PC-9 (cell line): ENCODE measurements around the gene SPATA45. TPM values are rescaled to one million over a fixed set of nuclear protein-coding genes. Genes with fewer than 3 reads are reported as not detected.
A peak's percentile ranks its signal among the peaks of the same experiment; 100 is the strongest.

ENCODE experiments used
- BruUV-seq: library from RNA; stranded (reverse); fragments of 400-500 nt; replicated peaks from 2 replicates; lab custom pipeline; 2021; lab: Mats Ljungman, UMichigan
- CTCF ChIA-PET: fragments of 300-600 bp; sonication (Branson Sonifier 250); formaldehyde crosslinking; loops from one replicate; lab custom pipeline; 2022; ENCODE audit warnings: antibody characterized with exemption; lab: Charles Lee
- POLR2A ChIA-PET: fragments of 300-600 bp; sonication (Branson Sonifier 250); formaldehyde crosslinking; loops from one replicate; lab custom pipeline; 2022; ENCODE audit warnings: antibody characterized with exemption; ENCODE audit not compliant: unreplicated experiment; lab: Charles Lee
- DNase-seq, 2 experiments: peaks; one replicate each; pipeline versions ENCODE4 v3.0.0 to v3.0.0-alpha.2; 2015 to 2022; ENCODE audit warnings: mixed read lengths in 1 of 2
- H2AFZ ChIP-seq: fragments of 200-600 bp; sonication (generic); 2 replicates; pipeline ENCODE4 v1.8.1; 2017; ENCODE audit warnings: antibody characterized with exemption
- H3F3A ChIP-seq: fragments of 200-600 bp; sonication (generic); 2 replicates; pipeline ENCODE4 v1.8.1; 2017; ENCODE audit warnings: antibody characterized with exemption, mild to moderate bottlenecking, low read depth; ENCODE audit not compliant: insufficient read depth
- H3K27ac ChIP-seq: fragments of 200-600 bp; sonication (generic); 2 replicates; pipeline ENCODE4 v1.6.1; 2016; ENCODE audit warnings: mixed run types
- H3K27me3 ChIP-seq: fragments of 200-600 bp; sonication (generic); 2 replicates; pipeline ENCODE4 v1.6.1; 2016; ENCODE audit warnings: low read depth, mixed run types; ENCODE audit not compliant: insufficient read depth
- H3K36me3 ChIP-seq: fragments of 200-600 bp; sonication (generic); 2 replicates; pipeline ENCODE4 v1.6.1; 2016; ENCODE audit warnings: low read depth, mixed run types
- H3K4me1 ChIP-seq: fragments of 200-600 bp; sonication (generic); replicated peaks from 2 replicates; pipeline ENCODE4 v1.6.1; 2016; ENCODE audit warnings: mixed run types; ENCODE audit not compliant: insufficient read depth
- H3K4me2 ChIP-seq: fragments of 200-600 bp; sonication (generic); 2 replicates; pipeline ENCODE4 v1.6.1; 2017; ENCODE audit warnings: mixed run types
- H3K4me3 ChIP-seq: fragments of 200-600 bp; sonication (generic); 2 replicates; pipeline ENCODE4 v1.6.1; 2016; ENCODE audit warnings: mixed run types
- H3K79me2 ChIP-seq: fragments of 200-600 bp; sonication (generic); 2 replicates; pipeline ENCODE4 v1.6.1; 2017; ENCODE audit warnings: low read depth, mixed run types
- H3K9me2 ChIP-seq: fragments of 200-600 bp; sonication (generic); 2 replicates; pipeline ENCODE4 v1.8.1; 2017; ENCODE audit warnings: mild to moderate bottlenecking; ENCODE audit not compliant: insufficient read depth
- H3K9me3 ChIP-seq: fragments of 200-600 bp; sonication (generic); 2 replicates; pipeline ENCODE4 v1.8.1; 2016; ENCODE audit warnings: low read depth; ENCODE audit not compliant: insufficient read depth
- H4K20me1 ChIP-seq: fragments of 200-600 bp; sonication (generic); 2 replicates; pipeline ENCODE4 v1.8.1; 2017; ENCODE audit not compliant: insufficient read depth
- EZH2 ChIP-seq: fragments of 200-600 bp; sonication (generic); IDR thresholded peaks from 2 replicates; pipeline ENCODE4 v1.8.0; 2017; ENCODE audit warnings: antibody characterized with exemption, low read depth
- intact Hi-C: fragments of 100-400 bp; cut with micrococcal nuclease; formaldehyde crosslinking; loops from one replicate; pipeline ENCODE4 v1.10.0; 2022; ENCODE audit not compliant: unreplicated experiment
- total RNA-seq: library from RNA; stranded (reverse); gene quantifications from 2 replicates; pipeline ENCODE4 v1.2.3, GENCODE V29; 2021
- TF ChIP-seq, protein P1 (sequence below): fragments of 200-600 bp; sonication (generic); conservative IDR thresholded peaks from 2 replicates; pipeline ENCODE4 v1.6.1; 2017; ENCODE audit warnings: mixed run types, antibody characterized with exemption, mild to moderate bottlenecking, moderate library complexity

The SPATA45 gene
- total RNA-seq, 1 experiment from 2014 or later = not detected

DNA sequence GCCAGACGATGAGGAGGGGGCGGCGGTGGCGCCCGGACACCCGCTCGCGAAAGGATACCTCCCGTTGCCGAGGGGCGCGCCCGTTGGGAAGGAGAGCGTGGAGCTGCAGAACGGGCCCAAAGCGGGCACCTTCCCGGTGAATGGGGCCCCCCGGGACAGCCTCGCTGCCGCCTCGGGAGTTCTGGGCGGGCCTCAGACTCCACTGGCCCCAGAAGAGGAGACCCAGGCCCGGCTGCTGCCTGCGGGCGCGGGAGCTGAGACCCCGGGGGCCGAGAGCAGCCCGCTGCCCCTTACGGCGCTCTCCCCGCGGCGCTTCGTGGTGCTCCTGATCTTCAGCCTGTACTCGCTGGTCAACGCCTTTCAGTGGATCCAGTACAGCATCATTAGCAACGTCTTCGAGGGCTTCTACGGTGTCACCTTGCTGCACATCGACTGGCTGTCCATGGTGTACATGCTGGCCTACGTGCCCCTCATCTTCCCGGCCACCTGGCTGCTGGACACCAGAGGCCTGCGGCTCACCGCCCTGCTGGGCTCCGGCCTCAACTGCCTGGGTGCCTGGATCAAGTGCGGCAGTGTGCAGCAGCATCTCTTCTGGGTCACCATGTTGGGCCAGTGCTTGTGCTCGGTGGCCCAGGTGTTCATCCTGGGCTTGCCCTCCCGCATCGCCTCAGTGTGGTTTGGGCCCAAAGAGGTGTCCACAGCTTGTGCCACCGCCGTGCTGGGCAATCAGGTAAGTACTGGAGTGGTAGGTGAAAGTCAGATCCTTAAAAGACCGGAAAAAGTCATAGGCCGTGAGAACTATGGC, 11.2 kb upstream of the SPATA45 start:
- TF ChIP-seq, protein P1, sequence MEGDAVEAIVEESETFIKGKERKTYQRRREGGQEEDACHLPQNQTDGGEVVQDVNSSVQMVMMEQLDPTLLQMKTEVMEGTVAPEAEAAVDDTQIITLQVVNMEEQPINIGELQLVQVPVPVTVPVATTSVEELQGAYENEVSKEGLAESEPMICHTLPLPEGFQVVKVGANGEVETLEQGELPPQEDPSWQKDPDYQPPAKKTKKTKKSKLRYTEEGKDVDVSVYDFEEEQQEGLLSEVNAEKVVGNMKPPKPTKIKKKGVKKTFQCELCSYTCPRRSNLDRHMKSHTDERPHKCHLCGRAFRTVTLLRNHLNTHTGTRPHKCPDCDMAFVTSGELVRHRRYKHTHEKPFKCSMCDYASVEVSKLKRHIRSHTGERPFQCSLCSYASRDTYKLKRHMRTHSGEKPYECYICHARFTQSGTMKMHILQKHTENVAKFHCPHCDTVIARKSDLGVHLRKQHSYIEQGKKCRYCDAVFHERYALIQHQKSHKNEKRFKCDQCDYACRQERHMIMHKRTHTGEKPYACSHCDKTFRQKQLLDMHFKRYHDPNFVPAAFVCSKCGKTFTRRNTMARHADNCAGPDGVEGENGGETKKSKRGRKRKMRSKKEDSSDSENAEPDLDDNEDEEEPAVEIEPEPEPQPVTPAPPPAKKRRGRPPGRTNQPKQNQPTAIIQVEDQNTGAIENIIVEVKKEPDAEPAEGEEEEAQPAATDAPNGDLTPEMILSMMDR = no peak
- no peak for TF ChIP-seq EZH2

DNA sequence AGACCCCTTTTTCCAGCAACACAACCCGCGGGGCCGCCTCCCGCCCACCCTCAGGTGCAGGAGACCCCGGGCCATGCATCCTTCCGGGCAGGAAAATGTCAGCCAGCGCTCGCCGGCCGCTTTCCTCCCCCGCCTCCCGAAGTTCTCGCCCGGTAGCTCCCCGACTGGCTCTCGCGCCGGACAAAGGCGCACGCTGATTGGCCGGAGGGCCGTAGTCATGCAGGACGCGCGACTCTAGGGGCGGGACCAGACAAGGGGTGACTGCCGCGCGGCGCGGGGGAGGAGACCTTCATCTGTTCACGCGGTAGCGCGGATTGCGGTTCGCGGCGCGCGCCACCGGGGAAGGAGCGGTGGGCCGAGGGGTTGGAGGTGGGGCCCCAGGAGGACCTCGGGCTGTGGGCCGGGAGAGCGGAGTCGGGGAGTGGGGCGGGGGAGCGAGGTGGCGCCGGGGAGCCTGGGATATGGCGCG, 10.6 kb upstream of the SPATA45 start, which contains the start of gene FLVCR1:
Gene FLVCR1 (plus strand): TSS at position 284 of the 469 bp plus-strand sequence. CDS start 178 bp downstream, at position 462.
- BruUV-seq = no TSS peak
- Histone ChIP-seq H3K36me3 (no peaks in the 10 kb centered on the region), H3K9me3 (no peaks in the 10 kb centered on the region), H2AFZ (peak within 1 kb of the TSS; percentile 92), H3K4me2 (peak within 1 kb of the TSS; percentile 94), H3K79me2 (peaks cover 43% of the 10 kb centered on the region), H3K9me2 (no peaks in the 10 kb centered on the region), H3K27me3 (no peaks in the 10 kb centered on the region), H3K4me1 (peaks cover 36% of the 10 kb centered on the region), H3F3A (peaks cover 13% of the 10 kb centered on the region), H4K20me1 (peaks cover 2% of the 10 kb centered on the region; the same call in 1 of the 2 replicates), H3K4me3 (peak within 1 kb of the TSS; percentile 87), H3K27ac (peak within 1 kb of the TSS; percentile 57)
- POLR2A ChIA-PET = interaction anchor here (0.5 to 0.7 kb wide), 7 partner anchors 18 to 387 kb away, joined by 3 to 14 read pairs (median 6); partner anchors contain the start of gene ATF3
- TF ChIP-seq, protein P1 = no peak; the same call in 1 of the 2 replicates
- TF ChIP-seq EZH2 = no peak
- intact Hi-C loops = loop anchor here (5.0 to 10.0 kb wide), 2 partner anchors 66 to 393 kb away; partner anchors contain the start of genes NSL1 and TATDN3
- CTCF ChIA-PET = interaction anchor here (0.6 to 1.0 kb wide), 3 partner anchors 134 to 381 kb away, joined by 3 to 7 read pairs (median 6); no protein-coding TSS in a partner anchor
- DNase-seq = peak; percentile 92 to 95

More for the DNA sequence above, 11.2 kb upstream of the SPATA45 start:
- Histone ChIP-seq H3K79me2 (peaks cover 45% of the 10 kb centered on the region), H3K4me1 (peaks cover 36% of the 10 kb centered on the region), H3K4me3 (peak overlapping the region; percentile 87), H3K9me3 (no peaks in the 10 kb centered on the region), H2AFZ (peak overlapping the region; percentile 92), H3K36me3 (0 out of 2 replicates have a peak, but pooled peaks cover 2% of the 10 kb centered on the region), H4K20me1 (peaks cover 3% of the 10 kb centered on the region; the same call in 1 of the 2 replicates), H3F3A (peaks cover 13% of the 10 kb centered on the region), H3K27me3 (no peaks in the 10 kb centered on the region), H3K27ac (0 out of 2 replicates have a peak overlapping the region, but pooled peaks have one; percentile 18), H3K4me2 (peak overlapping the region; percentile 94), H3K9me2 (no peaks in the 10 kb centered on the region)
- DNase-seq = peak; percentile 26 to 41
- TSS peak; percentile 46 for BruUV-seq
- CTCF ChIA-PET = interaction anchor here (0.7 to 1.0 kb wide), 2 partner anchors 134 to 382 kb away, joined by 3 to 7 read pairs; no protein-coding TSS in a partner anchor
- POLR2A ChIA-PET = interaction anchor here (0.6 to 0.7 kb wide), 2 partner anchors 19 to 68 kb away, joined by 5 to 6 read pairs; no protein-coding TSS in a partner anchor
- intact Hi-C loops = loop anchor here (5.0 to 10.0 kb wide), 2 partner anchors 66 to 394 kb away; partner anchors contain the start of genes NSL1 and TATDN3

DNA sequence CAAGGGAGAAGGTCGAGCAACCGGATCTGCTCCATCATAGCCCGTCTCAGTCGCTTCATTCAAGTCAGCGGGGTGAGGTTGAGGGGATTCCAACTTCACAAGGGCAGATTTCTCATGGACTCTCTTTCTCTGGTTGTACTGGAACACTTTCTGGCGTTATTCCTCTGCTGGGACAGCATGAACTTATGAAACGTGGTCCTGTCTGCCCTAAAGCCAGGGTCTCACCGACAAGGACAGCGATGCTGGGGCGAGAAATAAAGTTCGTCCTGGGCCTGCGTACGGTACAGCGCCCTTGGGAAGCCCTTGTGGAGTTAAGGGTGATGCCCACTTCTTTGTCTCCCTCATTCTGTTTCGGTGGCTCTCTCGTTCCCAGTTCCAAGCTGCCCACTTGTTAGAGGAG, 9.3 kb upstream of the SPATA45 start:
- Histone ChIP-seq H3K9me3 (no peaks in the 10 kb centered on the region), H3K4me3 (peak overlapping the region; percentile 87), H4K20me1 (no peaks in the 10 kb centered on the region), H3K4me2 (peak overlapping the region; percentile 94), H3K27me3 (no peaks in the 10 kb centered on the region), H3K4me1 (peaks cover 36% of the 10 kb centered on the region), H3K9me2 (no peaks in the 10 kb centered on the region), H3K79me2 (peaks cover 33% of the 10 kb centered on the region), H2AFZ (peak overlapping the region; percentile 92; the same call in 1 of the 2 replicates), H3K27ac (peak overlapping the region; percentile 57), H3F3A (peaks cover 13% of the 10 kb centered on the region), H3K36me3 (no peaks in the 10 kb centered on the region)
- TF ChIP-seq EZH2 = no peak
- TF ChIP-seq, protein P1 = no peak
- ChIA-PET POLR2A (no interaction called here), CTCF (no interaction called here)
- intact Hi-C loops = loop anchor here (5.0 to 10.0 kb wide), 2 partner anchors 64 to 392 kb away; partner anchors contain the start of genes NSL1 and TATDN3
- DNase-seq = no peak
- no TSS peak for BruUV-seq
